Measurements from ENCODE around the gene TLN1.

TLN1 gene

DNA sequence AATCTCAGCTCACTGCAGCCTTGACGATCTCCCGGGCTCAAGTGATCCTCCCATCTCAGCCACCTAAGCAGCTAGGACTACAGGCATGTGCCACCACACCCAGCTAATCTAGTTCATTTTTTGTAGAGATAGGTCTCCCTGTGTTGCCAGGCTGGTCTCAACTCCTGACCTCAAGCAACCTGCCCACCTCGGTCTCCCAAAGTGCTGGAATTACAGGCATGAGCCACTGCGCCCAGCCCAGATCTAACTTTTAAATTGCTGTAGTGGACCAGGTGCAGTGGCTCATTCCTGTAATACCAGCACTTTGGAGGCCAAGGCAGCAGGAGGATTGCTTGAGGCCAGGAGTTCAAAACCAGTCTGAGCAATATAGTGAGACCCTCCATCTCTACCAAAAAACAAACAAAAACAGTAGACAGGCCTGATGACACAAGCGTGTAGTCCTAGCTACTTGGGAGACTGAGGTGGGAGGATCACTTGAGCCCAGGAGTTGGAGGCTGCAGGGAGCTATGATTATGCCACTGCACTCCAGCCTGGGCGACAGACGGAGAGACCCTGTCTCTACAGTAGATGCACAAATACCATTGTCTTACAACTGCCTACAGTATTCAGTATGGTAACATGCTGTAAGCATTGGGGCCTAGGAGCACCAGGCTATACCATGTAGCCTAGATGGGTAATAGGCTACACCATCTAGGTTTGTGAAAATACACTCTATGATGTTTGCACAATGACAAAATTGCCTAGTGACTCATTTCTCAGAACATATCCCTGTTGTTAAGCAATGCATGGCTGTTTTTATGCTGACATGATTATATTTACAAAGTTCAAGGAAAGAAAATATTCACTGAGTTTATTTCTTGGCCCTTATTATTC, 79.8 kb downstream of the TLN1 start:
- in situ Hi-C loops (cut with HindIII; ENCODE audit: low sequenced_read_pairs): no loop called here

DNA sequence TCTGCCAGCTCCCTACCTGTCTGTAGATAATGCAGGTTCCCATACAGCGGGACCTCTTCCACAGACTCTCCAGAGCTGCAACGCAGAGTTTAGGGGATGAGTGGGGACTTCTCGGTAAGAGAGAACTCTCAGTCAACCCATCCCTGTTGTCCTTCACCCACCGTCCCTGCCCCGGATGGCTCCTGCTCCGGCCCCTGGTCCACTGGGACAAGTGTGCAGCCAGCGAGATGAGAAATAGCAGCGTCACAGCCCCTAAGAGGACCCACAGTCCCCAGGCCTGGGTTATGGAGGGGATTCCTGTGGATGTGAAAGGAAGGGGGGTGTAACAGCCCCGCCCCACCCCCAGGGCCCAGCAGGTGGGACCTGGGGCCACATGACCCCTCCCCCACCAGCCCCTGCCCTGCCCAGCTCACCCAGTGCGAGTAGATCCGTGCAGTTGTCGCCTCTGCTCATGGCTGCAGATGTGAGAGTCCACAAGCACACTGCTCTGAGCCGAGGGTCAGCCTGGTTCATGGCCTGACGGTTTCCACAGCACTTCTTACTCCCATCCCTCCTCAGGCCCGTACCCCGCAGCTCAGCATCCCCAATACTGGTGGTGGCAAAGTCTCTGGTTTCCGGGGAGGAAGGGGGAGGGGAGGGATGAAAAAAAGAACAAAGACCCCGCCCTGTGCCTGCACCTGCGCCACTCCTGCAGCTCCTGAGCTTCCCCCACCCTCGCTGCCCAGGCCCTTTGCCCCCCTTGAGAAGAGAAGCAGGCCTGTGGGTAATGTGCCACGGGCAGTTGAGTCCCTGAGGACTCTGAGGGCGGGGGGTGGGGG, 81.4 kb downstream of the TLN1 start, which contains the start of gene SIT1:
Gene SIT1, minus strand, starts transcription at position 591 of the 818 bp plus-strand sequence. Its CDS starts 78 bp downstream, at position 513.
- in situ Hi-C loops (cut with HindIII; ENCODE audit: low sequenced_read_pairs): no loop called here

DNA sequence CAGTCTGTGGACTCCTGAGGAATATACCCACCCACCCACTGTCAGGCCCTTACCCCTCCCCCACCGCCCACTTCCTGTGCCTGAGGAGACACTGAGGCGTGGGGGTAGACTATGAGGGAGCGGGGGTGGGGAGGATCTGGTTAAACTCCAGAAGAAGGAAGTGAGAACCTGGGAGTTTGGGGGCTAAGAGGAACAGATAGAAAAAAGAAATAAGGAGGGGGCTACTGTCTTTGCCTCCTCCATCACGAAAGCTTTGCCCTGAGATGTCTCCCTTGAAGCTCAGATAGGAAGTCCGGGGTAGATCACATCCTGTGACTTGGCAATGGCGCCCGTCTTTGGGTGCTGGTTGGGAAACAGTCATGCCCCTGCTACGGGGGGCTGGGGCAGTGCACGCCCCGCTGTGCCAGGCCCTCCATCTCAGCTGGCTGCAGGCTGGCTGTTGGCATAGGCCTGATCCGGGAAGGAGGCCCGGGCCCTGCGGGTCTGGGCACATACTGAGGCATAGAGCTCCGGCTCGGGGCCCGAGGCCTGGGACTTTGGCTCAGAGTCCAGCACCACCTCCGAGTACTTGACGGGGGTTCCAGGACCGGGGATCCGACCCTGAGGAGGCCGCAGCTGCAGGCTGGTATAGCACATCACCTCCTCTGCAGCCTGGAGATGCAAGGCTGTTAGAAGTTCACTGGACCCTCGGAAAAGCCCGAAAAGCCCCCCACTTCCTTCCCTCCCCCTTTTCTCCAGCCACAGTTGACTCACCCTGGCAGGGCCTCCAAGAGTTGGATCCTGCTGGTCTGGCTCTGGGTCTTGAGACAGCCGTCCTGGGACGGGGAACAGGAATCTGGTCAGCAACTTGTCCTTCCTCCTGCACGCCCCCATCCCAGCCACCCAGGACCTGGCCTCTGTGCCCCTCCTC, 82.3 kb downstream of the TLN1 start:
- in situ Hi-C loops (cut with HindIII; ENCODE audit: low sequenced_read_pairs): loop anchor here (5.0 kb wide), 1 partner anchor 63 kb away; no protein-coding TSS in a partner anchor

Measured in endothelial cell of hepatic sinusoid (primary cell).